Osteoblast (primary cell): ENCODE results near the gene ADGRG3. TPM values are rescaled to one million over a fixed set of nuclear protein-coding genes. Genes with fewer than 3 reads are reported as not detected.
A peak's percentile ranks its signal among the peaks of the same experiment; 100 is the strongest.

Source experiments
- DNase-seq: peaks from one replicate; pipeline ENCODE4 v3.0.0; 2011; ENCODE audit warnings: low spot score, mixed read lengths; ENCODE audit not compliant: insufficient read length; ENCODE audit errors: missing footprints
- H2AFZ ChIP-seq: 2 replicates; pipeline ENCODE4 v1.6.0; 2011; ENCODE audit warnings: mild to moderate bottlenecking, low read length
- H3K27ac ChIP-seq: 2 replicates; pipeline ENCODE4 v1.5.1; 2011; ENCODE audit warnings: mild to moderate bottlenecking, low read depth, low read length, moderate library complexity
- H3K27me3 ChIP-seq: 2 replicates; pipeline ENCODE4 v1.6.0; 2012; ENCODE audit warnings: mild to moderate bottlenecking, control low read depth, inconsistent platforms, low read length, moderate library complexity; ENCODE audit not compliant: insufficient read depth
- H3K36me3 ChIP-seq: 2 replicates; pipeline ENCODE4 v1.5.1; 2011; ENCODE audit warnings: mild to moderate bottlenecking, low read length, control low read depth, moderate library complexity; ENCODE audit not compliant: insufficient read depth
- H3K4me1 ChIP-seq: 2 replicates; pipeline ENCODE4 v1.5.1; 2011; ENCODE audit warnings: mild to moderate bottlenecking, low read length, control low read depth, moderate library complexity; ENCODE audit not compliant: insufficient read depth
- H3K4me2 ChIP-seq: 2 replicates; pipeline ENCODE4 v1.6.0; 2011; ENCODE audit warnings: mild to moderate bottlenecking, low read length; ENCODE audit not compliant: insufficient read depth
- H3K4me3 ChIP-seq: fragments of 200-600 bp; sonication (generic); 3 replicates; pipeline ENCODE4 v1.5.1; 2012; ENCODE audit warnings: mild to moderate bottlenecking, low read length, inconsistent platforms; ENCODE audit not compliant: insufficient read depth
- H3K79me2 ChIP-seq: 2 replicates; pipeline ENCODE4 v1.6.0; 2012; ENCODE audit warnings: mild to moderate bottlenecking, low read length, control low read depth, inconsistent platforms; ENCODE audit not compliant: insufficient read depth
- H3K9me3 ChIP-seq: 2 replicates; pipeline ENCODE4 v1.5.1; 2011; ENCODE audit warnings: low read depth, low read length, control low read depth
- H4K20me1 ChIP-seq: 2 replicates; pipeline ENCODE4 v1.6.0; 2012; ENCODE audit warnings: mild to moderate bottlenecking, low read length, control low read depth; ENCODE audit not compliant: insufficient read depth
- CTCF ChIP-seq: IDR thresholded peaks from 2 replicates; pipeline ENCODE4 v1.5.1; 2011; ENCODE audit warnings: mild to moderate bottlenecking, low read depth, low read length, moderate library complexity; ENCODE audit errors: extremely low read depth
- total RNA-seq: library from RNA; depleted of rRNA; stranded (reverse); fragments of >200 nt; gene quantifications from 2 replicates; pipeline ENCODE4 v1.2.3, GENCODE V29; 2012

The ADGRG3 gene
- total RNA-seq, 1 donor = not detected

- Histone ChIP-seq H3K4me3 (no peak overlapping the region), H3K4me2 (no peak overlapping the region), H3K36me3 (no peaks in the 10 kb centered on the region), H4K20me1 (no peaks in the 10 kb centered on the region), H3K4me1 (no peaks in the 10 kb centered on the region), H3K27ac (no peak overlapping the region), H3K27me3 (peaks cover 2% of the 10 kb centered on the region), H3K79me2 (no peaks in the 10 kb centered on the region), H3K9me3 (no peaks in the 10 kb centered on the region), H2AFZ (no peak overlapping the region)
- TF ChIP-seq CTCF = no peak
- DNase-seq = no peak
Measured at GRCh38 chr16:57682809-57683635, 14.9 kb downstream of the ADGRG3 start.

DNA sequence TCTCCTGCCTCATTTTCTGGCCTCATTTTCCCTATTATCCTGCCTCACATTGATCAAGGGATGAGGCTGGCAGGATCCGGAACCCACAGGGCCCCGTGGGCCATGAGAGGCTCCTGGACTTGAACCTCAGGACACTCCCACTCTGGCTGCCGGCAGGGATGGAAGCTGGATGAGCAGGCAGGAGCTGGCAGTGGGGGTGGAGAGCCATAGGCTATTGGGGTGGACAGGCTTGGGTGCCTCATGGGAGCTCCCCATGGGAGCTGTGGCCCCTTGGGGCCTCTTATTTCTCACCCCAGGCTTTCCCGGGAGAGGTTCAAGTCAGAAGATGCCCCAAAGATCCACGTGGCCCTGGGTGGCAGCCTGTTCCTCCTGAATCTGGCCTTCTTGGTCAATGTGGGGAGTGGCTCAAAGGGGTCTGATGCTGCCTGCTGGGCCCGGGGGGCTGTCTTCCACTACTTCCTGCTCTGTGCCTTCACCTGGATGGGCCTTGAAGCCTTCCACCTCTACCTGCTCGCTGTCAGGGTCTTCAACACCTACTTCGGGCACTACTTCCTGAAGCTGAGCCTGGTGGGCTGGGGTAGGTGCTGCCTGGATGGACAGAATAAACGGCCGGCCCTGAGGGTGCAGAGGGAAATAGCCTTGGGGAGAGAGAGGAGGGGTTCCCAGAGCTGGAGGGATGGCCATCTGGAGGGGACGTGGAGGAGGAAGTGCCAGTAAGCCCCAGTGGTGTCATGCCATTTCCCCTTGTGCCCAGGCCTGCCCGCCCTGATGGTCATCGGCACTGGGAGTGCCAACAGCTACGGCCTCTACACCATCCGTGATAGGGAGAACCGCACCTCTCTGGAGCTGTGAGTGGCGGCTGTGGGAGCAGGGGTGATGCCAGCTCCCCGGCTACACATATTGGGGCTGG is 15.8 kb downstream of the ADGRG3 start:
- H3K27ac ChIP-seq = no peak overlapping the region
- H4K20me1 ChIP-seq = no peaks in the 10 kb centered on the region
- no peak overlapping the region for H2AFZ ChIP-seq
- H3K4me2 ChIP-seq = no peak overlapping the region
- TF ChIP-seq CTCF = no peak
- no peaks in the 10 kb centered on the region for H3K9me3 ChIP-seq
- peaks cover 11% of the 10 kb centered on the region for H3K27me3 ChIP-seq
- no peaks in the 10 kb centered on the region for H3K79me2 ChIP-seq
- no peaks in the 10 kb centered on the region for H3K36me3 ChIP-seq
- H3K4me3 ChIP-seq = no peak overlapping the region
- DNase-seq = peak; percentile 77
- H3K4me1 ChIP-seq = no peaks in the 10 kb centered on the region

GRCh38 chr16:57684626-57685358 is 16.7 kb downstream of the ADGRG3 start:
- Histone ChIP-seq H3K9me3 (no peaks in the 10 kb centered on the region), H3K79me2 (no peaks in the 10 kb centered on the region), H3K27ac (no peak overlapping the region), H3K4me1 (no peaks in the 10 kb centered on the region), H2AFZ (no peak overlapping the region), H3K27me3 (peaks cover 14% of the 10 kb centered on the region), H3K4me2 (no peak overlapping the region), H4K20me1 (no peaks in the 10 kb centered on the region), H3K4me3 (no peak overlapping the region), H3K36me3 (no peaks in the 10 kb centered on the region)
- no peak for TF ChIP-seq CTCF
- DNase-seq = no peak
